Transverse colon (tissue), 4 donors: Measurements from ENCODE around the gene CXCL9. TPM values are rescaled to one million over a fixed set of nuclear protein-coding genes. Genes with fewer than 3 reads are reported as not detected.
A peak's percentile ranks its signal among the peaks of the same experiment; 100 is the strongest.

ENCODE experiments used
- DNase-seq: peaks from one replicate; pipeline ENCODE4 v3.0.0-alpha.2; 2019
- H3K27ac ChIP-seq, 4 donors: fragments of 200-600 bp; sonication (generic); 2 replicates each; pipeline ENCODE4 v1.5.1; 2016 to 2018; ENCODE audit warnings: inconsistent platforms in 4 of 4
- H3K27me3 ChIP-seq: fragments of 200-600 bp; sonication (generic); 2 replicates; pipeline ENCODE4 v1.5.1; 2017; ENCODE audit warnings: inconsistent platforms
- H3K36me3 ChIP-seq, 4 donors: fragments of 200-600 bp; sonication (generic); 2 replicates each; pipeline ENCODE4 v1.5.1; 2017 to 2019; ENCODE audit warnings: inconsistent platforms in 4 of 4
- H3K4me1 ChIP-seq, 4 donors: fragments of 200-600 bp; sonication (generic); 2 replicates each; pipeline ENCODE4 v1.5.1; 2017 to 2020; ENCODE audit warnings: inconsistent platforms in 4 of 4
- H3K4me3 ChIP-seq, 4 donors: fragments of 200-600 bp; sonication (generic); 1 replicate in 1 of 4; 2 replicates in 3 of 4; pipeline versions ENCODE4 v1.5.1 to v1.6.1; 2017 to 2019; ENCODE audit warnings: inconsistent platforms in 4 of 4
- H3K9me3 ChIP-seq, 2 donors: fragments of 200-600 bp; sonication (generic); 2 replicates each; pipeline ENCODE4 v1.5.1; 2017 to 2019; ENCODE audit warnings: inconsistent platforms in 2 of 2
- CTCF ChIP-seq, 5 experiments: fragments of 200-600 bp in 3 of 5; fragments of 450-650 bp in 2 of 5; sonication (generic) in 3 of 5; IDR thresholded peaks; 1 replicate in 2 of 5; 2 replicates in 3 of 5; pipeline ENCODE4 v1.5.1; 2016 to 2017; ENCODE audit warnings: antibody characterized with exemption in 5 of 5, inconsistent platforms in 3 of 5, mild to moderate bottlenecking in 2 of 5, moderate library complexity in 1 of 5
- EP300 ChIP-seq: sonication (generic); formaldehyde crosslinking; IDR thresholded peaks from one replicate; pipeline ENCODE4 v1.6.1; 2017; ENCODE audit warnings: antibody characterized with exemption, low read depth
- POLR2A ChIP-seq: fragments of 450-650 bp; IDR thresholded peaks from one replicate; pipeline ENCODE4 v1.6.1; 2016; ENCODE audit warnings: antibody characterized with exemption, mild to moderate bottlenecking, moderate library complexity
- POLR2AphosphoS5 ChIP-seq, 3 donors: sonication (generic); formaldehyde crosslinking; IDR thresholded peaks; one replicate each; pipeline ENCODE4 v1.6.1; 2016; ENCODE audit warnings: antibody characterized with exemption in 3 of 3
- WGBS, 2 donors: methylation state at CpG; one replicate each; pipeline ENCODE4 v1.1.5; 2018; ENCODE audit warnings: low coverage in 1 of 2; 5-methylcytosine and 5-hydroxymethylcytosine counted together
- in situ Hi-C, 4 donors: fragments of 200-750 bp; cut with MboI; loops; one replicate each; pipeline versions ENCODE4 v1.15.0 to v1.15.1; 2017; ENCODE audit warnings: low sequenced_read_pairs in 3 of 4, low pct_ligation_motif_present in 1 of 4, low pct_unique_long_range_greater_than_20kb in 1 of 4
- intact Hi-C: fragments of 100-400 bp; cut with DNase I; formaldehyde crosslinking; loops from one replicate; pipeline ENCODE4 v1.15.1; 2023; ENCODE audit warnings: low total_unique reads
- total RNA-seq, 4 donors: library from RNA; depleted of rRNA; stranded (reverse); fragments of >200 nt; gene quantifications; one replicate each; pipeline ENCODE4 v1.1.0, GENCODE V29; 2016

Gene CXCL9
- total RNA-seq, 4 donors from 2014 or later, result 2.5 TPM; not detected in 3

- Histone ChIP-seq H3K27ac (no peak overlapping the region), H3K27me3 (no peaks in the 10 kb centered on the region), H3K4me1 (no peaks in the 10 kb centered on the region), H3K36me3 (no peaks in the 10 kb centered on the region), H3K4me3 (no peak overlapping the region), H3K9me3 (no peaks in the 10 kb centered on the region)
- in situ Hi-C loops (no loop called here), intact Hi-C loops (no loop called here)
- no peak for DNase-seq
- 68 to 78% methylated on average over 3 of the region's 3 CpGs for WGBS, 2 donors
- TF ChIP-seq EP300, result no peak
- no peak for TF ChIP-seq CTCF (IDR thresholded peaks at IDR 0.05)
These were observed 27.8 kb upstream of the CXCL9 start for GRCh38 chr4:76035141-76035540.

- no peaks in the 10 kb centered on the region for H3K9me3 ChIP-seq
- no peak for TF ChIP-seq CTCF (IDR thresholded peaks at IDR 0.05)
- no peak for TF ChIP-seq POLR2A
- TF ChIP-seq EP300, result no peak
- no peak for TF ChIP-seq POLR2AphosphoS5 (IDR thresholded peaks at IDR 0.05)
- H3K4me3 ChIP-seq, result no peak overlapping the region
- intact Hi-C loops (no loop called here), in situ Hi-C loops (no loop called here)
- H3K27ac ChIP-seq, result no peak overlapping the region
- WGBS, 2 donors, result 70 to 76% methylated on average over 2 of the region's 2 CpGs
- H3K36me3 ChIP-seq, result no peaks in the 10 kb centered on the region
- no peak for DNase-seq
- no peaks in the 10 kb centered on the region for H3K27me3 ChIP-seq
- peaks cover 0 to 11% (median 4%) of the 10 kb centered on the region in 4 donors for H3K4me1 ChIP-seq
These were observed 22.0 kb upstream of the CXCL9 start for GRCh38 chr4:76029300-76029699.

- 4 to 12% methylated on average over 3 to 6 of the region's 6 CpGs for WGBS, 2 donors
- Histone ChIP-seq H3K27me3 (no peaks in the 10 kb centered on the region), H3K36me3 (no peaks in the 10 kb centered on the region), H3K4me1 (peaks cover 0 to 16% (median 4%) of the 10 kb centered on the region in 4 donors), H3K4me3 (peak overlapping the region in 2 of 4 donors; percentile 9 to 27), H3K27ac (peak overlapping the region in 1 of 4 donors; percentile 13), H3K9me3 (no peaks in the 10 kb centered on the region)
- DNase-seq, result no peak
- TF ChIP-seq POLR2AphosphoS5 (IDR thresholded peaks at IDR 0.05) (no peak), CTCF (IDR thresholded peaks at IDR 0.05) (no peak), EP300 (no peak), POLR2A (no peak)
- intact Hi-C loops (no loop called here), in situ Hi-C loops (no loop called here)
These were observed 21.0 kb upstream of the CXCL9 start for GRCh38 chr4:76028350-76028765.

GRCh38 chr4:76024065-76024464 lies 16.8 kb upstream of the CXCL9 start:
- peaks cover 0 to 18% (median 4%) of the 10 kb centered on the region in 4 donors for H3K4me1 ChIP-seq
- in situ Hi-C loops (no loop called here), intact Hi-C loops (no loop called here)
- TF ChIP-seq CTCF (IDR thresholded peaks at IDR 0.05) (no peak), POLR2A (no peak), EP300 (no peak), POLR2AphosphoS5 (IDR thresholded peaks at IDR 0.05) (no peak)
- no peaks in the 10 kb centered on the region for H3K9me3 ChIP-seq
- DNase-seq, result no peak
- H3K36me3 ChIP-seq, result no peaks in the 10 kb centered on the region
- H3K4me3 ChIP-seq, result no peak overlapping the region
- no peaks in the 10 kb centered on the region for H3K27me3 ChIP-seq
- no peak overlapping the region for H3K27ac ChIP-seq
- 70 to 82% methylated on average over 4 of the region's 4 CpGs for WGBS, 2 donors
